Measurements from ENCODE around the gene GLT8D1.

GLT8D1 gene

DNA sequence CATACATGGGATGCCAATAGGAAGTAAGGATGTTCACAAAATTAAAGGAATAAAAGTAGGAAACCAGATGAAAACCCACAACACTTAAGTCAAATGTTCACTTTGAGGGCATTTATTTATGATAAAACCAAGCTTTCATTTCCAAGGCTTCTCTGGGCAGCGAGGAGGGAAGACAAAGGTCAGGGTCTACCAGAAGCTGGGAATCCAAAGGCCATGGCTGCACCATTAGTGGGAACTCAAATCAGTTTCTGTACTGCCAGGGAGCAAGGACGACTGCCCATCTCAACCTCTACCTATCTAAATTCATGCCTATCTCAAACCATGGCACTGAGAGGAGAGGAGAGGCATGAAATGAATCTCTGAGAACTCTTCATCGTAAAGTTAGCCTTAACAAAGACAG lies 42.5 kb downstream of the GLT8D1 start:
- Histone ChIP-seq H3K27me3 (no peaks in the 10 kb centered on the region), H3K4me1 (no peaks in the 10 kb centered on the region), H3K4me3 (ENCODE audit: low read depth, low read length) (no peak overlapping the region), H3K9me3 (no peaks in the 10 kb centered on the region), H3K36me3 (peaks cover 6% of the 10 kb centered on the region; the same call in 1 of the 2 replicates)
- TF ChIP-seq, protein P1, sequence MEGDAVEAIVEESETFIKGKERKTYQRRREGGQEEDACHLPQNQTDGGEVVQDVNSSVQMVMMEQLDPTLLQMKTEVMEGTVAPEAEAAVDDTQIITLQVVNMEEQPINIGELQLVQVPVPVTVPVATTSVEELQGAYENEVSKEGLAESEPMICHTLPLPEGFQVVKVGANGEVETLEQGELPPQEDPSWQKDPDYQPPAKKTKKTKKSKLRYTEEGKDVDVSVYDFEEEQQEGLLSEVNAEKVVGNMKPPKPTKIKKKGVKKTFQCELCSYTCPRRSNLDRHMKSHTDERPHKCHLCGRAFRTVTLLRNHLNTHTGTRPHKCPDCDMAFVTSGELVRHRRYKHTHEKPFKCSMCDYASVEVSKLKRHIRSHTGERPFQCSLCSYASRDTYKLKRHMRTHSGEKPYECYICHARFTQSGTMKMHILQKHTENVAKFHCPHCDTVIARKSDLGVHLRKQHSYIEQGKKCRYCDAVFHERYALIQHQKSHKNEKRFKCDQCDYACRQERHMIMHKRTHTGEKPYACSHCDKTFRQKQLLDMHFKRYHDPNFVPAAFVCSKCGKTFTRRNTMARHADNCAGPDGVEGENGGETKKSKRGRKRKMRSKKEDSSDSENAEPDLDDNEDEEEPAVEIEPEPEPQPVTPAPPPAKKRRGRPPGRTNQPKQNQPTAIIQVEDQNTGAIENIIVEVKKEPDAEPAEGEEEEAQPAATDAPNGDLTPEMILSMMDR (IDR thresholded peaks at IDR 0.05; ENCODE audit: low read depth, low read length): no peak
- no peak for DNase-seq

DNA sequence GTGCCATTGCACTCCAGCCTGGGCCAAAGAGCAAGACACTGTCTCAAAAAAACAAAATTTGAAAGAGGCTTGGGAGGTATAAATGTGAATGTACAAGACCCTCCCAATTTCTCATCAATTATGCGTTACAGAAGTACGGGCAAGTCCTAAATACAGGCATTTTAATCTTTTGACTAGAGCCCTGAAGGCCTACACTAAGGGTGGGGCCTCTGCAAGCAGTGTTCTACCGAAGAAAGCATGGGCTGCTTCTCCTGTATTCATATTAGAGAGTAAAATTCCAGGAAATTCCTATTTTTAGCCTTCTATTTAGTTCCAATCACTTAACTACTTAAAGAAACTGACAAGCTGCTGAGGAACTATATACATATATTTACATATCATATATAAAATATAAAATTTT lies 45.5 kb downstream of the GLT8D1 start:
- no peaks in the 10 kb centered on the region for H3K9me3 ChIP-seq
- TF ChIP-seq, protein P1 (IDR thresholded peaks at IDR 0.05; ENCODE audit: low read depth, low read length): no peak
- no peak for DNase-seq
- H3K36me3 ChIP-seq: peaks cover 3% of the 10 kb centered on the region; the same call in 1 of the 2 replicates
- no peaks in the 10 kb centered on the region for H3K4me1 ChIP-seq
- no peak overlapping the region for H3K4me3 ChIP-seq (ENCODE audit: low read depth, low read length)
- H3K27me3 ChIP-seq: no peaks in the 10 kb centered on the region

DNA sequence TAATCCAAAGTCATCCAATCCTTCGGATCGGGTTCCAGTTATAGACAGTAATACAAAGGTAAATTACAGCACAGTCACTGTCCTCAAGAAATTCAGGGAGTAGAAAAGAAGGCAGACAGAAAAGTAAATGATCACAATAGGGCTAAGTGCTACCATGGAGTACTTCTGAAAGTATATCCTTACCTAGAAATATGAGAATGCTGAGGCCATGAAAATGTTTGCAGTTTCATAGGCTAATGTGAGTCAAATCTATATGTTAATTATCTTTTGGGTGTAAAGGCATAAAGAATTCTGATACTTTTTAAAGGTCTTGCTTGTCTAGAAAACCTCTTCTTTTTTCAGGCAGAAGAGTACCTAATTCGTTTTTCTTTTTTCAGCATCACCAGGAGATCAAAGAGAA lies 49.7 kb downstream of the GLT8D1 start:
- Histone ChIP-seq H3K27me3 (no peaks in the 10 kb centered on the region), H3K36me3 (peaks cover 9% of the 10 kb centered on the region), H3K4me1 (no peaks in the 10 kb centered on the region), H3K9me3 (no peaks in the 10 kb centered on the region), H3K4me3 (ENCODE audit: low read depth, low read length) (no peak overlapping the region)
- DNase-seq: no peak
- TF ChIP-seq, protein P1 (IDR thresholded peaks at IDR 0.05; ENCODE audit: low read depth, low read length): no peak

DNA sequence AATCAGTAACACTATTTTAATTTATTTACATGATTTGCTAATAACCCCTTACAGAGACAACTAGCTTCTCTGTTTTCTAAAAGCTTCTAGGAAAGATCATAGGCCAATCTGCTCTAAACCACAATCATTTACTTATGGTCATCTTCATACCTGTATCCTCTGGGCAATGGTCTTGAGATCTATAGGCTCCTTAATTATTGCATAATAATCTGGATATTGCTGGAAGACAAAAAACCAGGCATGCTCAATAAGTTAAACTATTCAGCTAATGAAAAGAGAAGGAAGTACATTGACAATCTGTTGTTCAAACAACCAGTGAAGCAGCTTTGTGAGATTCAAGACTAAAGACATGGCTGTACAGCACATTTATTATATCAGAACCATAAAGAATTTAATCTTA lies 54.0 kb downstream of the GLT8D1 start:
- H3K4me1 ChIP-seq: no peaks in the 10 kb centered on the region
- H3K9me3 ChIP-seq: no peaks in the 10 kb centered on the region
- DNase-seq: no peak
- H3K4me3 ChIP-seq (ENCODE audit: low read depth, low read length): no peak overlapping the region
- no peaks in the 10 kb centered on the region for H3K27me3 ChIP-seq
- peaks cover 6% of the 10 kb centered on the region for H3K36me3 ChIP-seq
- TF ChIP-seq, protein P1 (IDR thresholded peaks at IDR 0.05; ENCODE audit: low read depth, low read length): no peak

DNA sequence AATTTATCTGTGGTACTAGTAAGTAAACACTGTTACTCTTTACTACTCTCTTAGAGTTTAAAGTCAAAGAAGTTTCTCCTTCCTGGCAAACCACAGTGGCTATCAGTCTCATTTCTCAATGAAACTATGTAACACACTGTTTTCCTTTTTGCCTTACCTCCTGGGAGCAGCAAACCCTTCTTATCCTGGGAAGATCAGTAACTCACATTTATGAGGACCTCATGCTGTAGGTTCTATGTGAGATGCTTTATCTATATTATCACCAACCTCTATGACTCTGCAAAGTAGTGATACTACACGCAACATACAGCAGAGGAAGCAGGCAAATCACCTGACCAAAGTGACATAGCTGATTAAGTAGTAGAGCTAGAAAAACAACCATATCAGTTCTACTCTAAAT lies 55.2 kb downstream of the GLT8D1 start:
- no peak for DNase-seq
- Histone ChIP-seq H3K27me3 (no peaks in the 10 kb centered on the region), H3K4me3 (ENCODE audit: low read depth, low read length) (no peak overlapping the region), H3K36me3 (peaks cover 6% of the 10 kb centered on the region), H3K4me1 (no peaks in the 10 kb centered on the region), H3K9me3 (no peaks in the 10 kb centered on the region)
- TF ChIP-seq, protein P1 (IDR thresholded peaks at IDR 0.05; ENCODE audit: low read depth, low read length): no peak

DNA sequence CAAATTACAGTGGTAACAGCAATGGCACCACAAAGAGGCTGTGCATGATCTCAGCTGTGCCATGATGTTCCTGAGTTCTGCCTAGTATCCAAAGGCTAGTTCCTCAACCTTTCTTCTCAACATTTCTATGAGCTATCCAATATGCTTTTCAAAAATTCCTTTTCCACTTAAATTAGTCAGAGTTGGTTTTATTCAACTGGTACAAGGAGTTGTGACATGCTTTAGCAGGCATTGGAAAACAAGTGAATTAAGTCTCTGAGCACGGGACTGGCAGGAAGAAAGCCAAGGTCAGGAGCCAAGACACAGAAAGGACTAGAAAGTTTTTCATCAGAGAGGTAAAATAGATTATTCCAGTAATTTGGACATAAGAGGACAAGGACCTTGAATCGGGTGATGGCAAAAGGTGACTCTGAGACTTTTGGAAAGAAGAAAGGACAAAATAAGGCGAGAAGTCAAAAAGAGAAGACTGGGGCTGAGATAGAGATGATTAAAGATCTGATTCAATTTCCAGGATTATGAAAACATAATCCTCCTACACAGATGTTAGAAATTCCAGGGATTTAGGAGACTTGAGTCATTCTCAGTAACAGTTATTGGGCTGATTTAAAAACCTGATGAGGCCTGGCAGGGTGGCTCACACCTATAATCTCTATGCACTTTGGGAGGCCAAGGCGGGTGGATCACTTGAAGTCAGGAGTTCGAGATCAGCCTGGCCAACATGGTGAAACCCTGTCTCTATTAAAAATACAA lies 56.0 kb downstream of the GLT8D1 start:
- no peaks in the 10 kb centered on the region for H3K27me3 ChIP-seq
- TF ChIP-seq, protein P1 (IDR thresholded peaks at IDR 0.05; ENCODE audit: low read depth, low read length): no peak
- no peak overlapping the region for H3K4me3 ChIP-seq (ENCODE audit: low read depth, low read length)
- H3K4me1 ChIP-seq: no peaks in the 10 kb centered on the region
- no peak for DNase-seq
- peaks cover 6% of the 10 kb centered on the region for H3K36me3 ChIP-seq
- H3K9me3 ChIP-seq: no peaks in the 10 kb centered on the region

Data from BE2C (cell line).